HG03469 (cell line): ENCODE measurements around the gene PCNP.
A peak's percentile ranks its signal among the peaks of the same experiment; 100 is the strongest.
"Not testable (repeated sequence)": the region's sequence is repeated elsewhere in the genome, so short reads cannot be mapped to it uniquely, and the experiment has no call there.

Source experiments
- ATAC-seq: cut with Tn5 transposase; IDR thresholded peaks from one replicate; pipeline ENCODE4 v1.9.1; 2021; ENCODE audit warnings: mild to moderate bottlenecking, moderate library complexity, moderate number of reproducible peaks; ENCODE audit not compliant: unreplicated experiment

PCNP gene

DNA sequence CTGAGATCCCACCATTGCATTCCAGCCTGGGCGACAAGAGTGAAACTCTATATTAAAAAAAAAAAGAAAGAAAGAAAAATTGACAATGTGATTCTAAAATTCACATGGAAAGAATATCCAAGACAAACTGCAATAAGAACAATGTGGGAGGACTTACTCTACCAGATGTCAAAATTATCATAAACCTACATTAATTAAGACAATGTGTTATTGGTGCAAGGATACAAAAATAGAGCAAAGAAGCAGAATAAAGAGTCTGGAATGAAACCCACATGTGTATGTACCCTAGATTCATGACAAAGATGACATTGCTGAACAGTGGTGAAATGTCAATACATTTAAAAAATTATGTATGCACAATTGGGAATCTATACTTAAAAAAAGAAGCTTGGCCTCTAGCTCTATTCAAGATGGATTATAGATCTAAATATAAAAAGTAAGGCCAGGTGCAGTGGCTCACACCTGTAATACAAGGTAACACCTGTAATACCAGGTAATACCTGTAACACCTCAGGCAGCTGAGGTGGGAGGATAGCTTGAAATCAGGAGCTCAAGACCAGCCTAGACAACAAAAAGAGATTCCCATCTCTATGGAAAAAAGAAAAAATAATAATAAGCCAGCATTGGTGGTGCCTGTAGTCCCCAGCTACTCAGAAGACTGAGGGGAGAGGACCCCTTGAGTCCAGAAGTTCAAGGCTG, 57.3 kb downstream of the PCNP start:
- no peak for ATAC-seq

DNA sequence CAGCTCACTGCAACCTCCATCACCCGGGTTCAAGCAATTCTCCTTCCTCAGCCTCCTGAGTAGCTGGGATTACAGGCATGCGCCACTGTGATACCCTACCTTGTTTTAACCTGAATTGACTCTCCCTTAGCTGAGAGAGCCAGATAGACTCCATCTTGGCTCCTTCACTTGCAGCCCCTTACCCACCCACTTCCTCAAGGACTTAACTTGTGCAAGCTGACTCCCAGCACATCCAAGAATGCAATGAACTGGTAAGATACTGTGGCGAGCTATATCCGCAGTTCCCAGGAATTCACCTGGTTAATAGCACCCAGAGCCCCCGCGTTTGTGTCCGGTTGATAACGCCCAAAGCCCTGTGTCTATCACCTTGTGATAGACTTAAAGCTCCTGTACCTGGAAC, 58.0 kb downstream of the PCNP start:
- ATAC-seq, result not testable (repeated sequence)

DNA sequence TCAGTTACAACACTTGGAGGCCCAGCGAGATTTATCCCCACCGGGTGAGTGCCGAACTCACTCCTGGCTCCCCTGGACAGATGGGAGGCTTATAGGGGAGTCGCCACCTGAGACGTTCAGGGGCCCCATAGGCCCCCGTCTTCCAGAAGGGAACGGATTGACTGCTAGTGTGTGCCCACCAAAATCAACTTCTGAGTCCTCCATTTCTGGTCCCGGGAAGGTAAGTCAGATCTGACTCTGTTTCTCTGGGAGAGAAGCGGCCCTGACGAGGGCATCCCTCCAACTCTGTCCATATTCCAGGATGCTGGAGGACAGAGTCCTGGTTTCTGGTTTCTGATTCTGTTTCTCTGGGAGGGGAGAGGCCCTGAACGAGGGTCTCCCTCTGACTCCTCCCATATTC, 58.6 kb downstream of the PCNP start:
- ATAC-seq, result no peak

DNA sequence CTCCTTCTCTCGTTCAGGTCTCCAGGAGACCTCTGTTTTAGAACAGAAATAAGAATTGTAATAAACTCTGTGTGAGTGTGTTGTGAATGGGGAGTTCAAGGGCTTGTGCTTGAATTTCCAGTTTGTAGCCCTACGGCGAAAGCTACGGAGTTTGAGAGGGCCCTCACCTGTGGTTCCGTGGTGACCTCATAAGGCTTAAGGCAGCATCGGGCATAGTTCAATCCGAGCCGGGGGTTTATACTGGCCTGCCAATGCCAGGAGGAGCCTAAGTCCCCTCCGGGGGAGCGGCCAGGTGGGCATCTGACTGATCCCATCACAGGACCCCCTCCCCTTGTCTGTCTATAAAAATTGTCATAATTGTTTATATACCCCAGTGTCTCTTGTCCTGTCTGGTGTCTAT, 59.2 kb downstream of the PCNP start:
- no peak for ATAC-seq

DNA sequence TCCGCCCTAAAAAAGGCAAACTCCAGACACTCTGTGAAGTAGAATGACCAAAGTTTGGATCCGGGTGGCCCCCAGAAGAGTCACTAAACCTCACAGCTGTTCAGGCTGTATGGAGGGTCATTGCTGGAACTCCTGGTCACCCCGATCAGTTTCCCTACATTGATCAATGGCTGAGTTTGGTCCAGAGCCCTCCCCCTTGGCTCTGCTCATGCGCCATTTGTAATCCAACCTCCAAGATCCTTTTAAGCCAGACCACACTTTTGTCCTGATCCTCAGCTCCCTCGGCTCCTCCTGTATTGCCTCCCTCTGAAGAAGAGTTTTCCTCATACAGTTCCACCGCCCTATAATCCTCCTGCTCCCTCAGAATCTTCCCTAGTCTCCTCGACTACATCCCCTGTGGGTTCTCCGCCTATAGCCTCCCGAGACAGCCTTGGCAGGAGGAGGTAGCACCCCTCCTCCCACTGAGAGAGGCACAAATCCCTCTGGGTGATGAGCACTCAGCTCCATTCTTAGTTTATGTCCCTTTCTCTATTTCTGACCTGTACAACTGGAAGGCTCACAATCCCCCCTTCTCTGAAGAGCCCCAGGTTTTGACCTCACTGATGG, 60.7 kb downstream of the PCNP start:
- ATAC-seq, result no peak

DNA sequence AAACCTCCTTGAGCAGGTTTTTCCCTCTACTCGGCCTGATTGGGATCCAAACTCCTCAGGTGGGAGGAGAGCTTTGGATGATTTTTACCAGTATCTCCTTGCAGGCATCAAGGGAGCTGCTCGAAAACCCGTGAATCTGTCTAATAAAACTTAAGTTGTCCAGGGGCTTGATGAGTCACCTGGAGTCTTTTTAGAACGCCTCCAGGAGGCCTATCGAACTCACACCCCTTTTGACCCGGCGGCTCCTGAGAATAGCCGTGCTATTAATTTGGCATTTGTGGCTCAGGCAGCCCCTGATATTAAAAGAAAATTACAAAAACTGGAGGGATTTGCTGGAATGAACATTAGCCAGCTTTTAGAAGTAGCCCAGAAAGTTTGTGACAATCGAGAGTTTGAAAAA, 61.4 kb downstream of the PCNP start:
- ATAC-seq, result no peak

DNA sequence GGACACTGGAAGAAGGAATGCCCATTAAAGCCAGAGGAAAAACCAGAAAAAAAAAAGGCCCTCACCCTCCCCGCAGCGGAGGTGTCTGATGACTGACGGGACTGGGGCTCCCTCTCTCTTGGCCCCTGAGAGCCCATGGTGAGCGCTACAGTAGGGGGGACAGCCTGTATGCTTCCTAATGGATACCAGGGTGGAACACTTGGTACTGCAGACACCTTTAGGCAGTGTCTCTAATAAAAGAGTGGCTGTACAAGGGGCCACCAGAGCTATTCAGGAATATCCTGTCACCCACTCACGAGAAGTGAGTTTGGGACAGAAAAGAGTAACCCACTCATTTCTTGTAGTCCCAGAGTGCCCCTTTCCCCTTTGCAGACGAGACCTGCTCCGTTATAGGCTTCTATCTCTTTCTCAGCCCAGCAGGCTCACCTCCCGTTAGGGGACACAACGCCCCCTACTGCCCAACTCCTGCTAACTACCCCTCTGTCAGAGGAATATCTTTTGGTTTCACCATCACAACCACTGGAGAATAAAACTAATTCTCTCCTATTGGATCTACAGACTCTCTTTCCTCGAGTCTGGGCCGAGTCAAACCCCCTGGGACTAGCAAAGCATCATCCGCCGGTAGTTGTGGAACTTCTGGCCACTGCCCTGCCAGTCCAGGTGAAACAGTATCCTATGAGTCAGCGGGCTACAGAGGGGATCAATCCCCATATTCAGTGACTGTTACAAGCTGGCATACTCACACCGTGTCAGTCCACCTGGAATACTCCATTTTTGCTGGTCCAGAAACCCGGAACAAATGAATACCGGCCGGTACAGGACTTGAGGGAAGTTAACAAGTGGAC, 62.2 kb downstream of the PCNP start:
- ATAC-seq, result peak; percentile 88

DNA sequence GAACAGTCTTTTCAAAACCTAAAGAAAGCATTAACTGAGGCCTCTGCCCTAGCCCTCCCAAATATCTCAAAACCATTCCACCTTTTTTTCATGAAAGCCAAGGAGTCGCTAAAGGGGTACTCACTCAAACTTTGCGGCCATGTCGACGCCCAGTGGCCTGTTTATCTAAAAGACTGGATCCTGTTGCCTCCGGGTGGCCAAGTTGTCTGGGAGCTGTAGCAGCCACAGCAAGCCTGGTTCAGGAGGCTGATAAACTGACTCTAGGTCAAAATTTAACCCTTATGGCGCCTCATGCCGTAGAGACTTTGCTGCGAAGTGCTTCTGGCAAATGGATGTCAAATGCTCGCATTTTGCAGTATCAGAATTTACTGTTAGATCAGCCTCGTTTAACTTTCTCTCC, 63.5 kb downstream of the PCNP start:
- no peak for ATAC-seq

DNA sequence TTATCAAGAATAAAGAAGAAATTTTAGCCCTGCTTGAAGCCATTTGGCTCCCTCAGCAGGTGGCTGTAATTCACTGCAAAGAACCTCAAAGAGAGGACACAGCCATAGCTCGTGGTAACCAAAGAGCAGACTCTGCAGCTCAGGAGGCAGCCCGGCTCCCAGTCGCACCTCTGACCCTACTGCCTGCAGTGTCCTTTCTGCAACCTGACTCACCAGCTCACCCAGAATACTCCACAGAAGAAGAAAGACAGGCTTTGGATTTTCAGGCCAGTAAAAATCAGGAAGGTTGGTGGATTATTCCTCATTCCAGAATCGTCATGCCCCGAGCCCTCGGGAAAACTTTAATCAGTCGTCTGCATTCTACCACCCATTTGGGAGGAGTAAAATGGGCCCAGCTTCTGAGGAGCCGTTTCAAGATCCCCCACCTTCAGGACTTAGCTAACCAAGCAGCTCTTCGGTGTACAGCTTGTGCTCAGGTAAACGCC, 64.3 kb downstream of the PCNP start:
- no peak for ATAC-seq

DNA sequence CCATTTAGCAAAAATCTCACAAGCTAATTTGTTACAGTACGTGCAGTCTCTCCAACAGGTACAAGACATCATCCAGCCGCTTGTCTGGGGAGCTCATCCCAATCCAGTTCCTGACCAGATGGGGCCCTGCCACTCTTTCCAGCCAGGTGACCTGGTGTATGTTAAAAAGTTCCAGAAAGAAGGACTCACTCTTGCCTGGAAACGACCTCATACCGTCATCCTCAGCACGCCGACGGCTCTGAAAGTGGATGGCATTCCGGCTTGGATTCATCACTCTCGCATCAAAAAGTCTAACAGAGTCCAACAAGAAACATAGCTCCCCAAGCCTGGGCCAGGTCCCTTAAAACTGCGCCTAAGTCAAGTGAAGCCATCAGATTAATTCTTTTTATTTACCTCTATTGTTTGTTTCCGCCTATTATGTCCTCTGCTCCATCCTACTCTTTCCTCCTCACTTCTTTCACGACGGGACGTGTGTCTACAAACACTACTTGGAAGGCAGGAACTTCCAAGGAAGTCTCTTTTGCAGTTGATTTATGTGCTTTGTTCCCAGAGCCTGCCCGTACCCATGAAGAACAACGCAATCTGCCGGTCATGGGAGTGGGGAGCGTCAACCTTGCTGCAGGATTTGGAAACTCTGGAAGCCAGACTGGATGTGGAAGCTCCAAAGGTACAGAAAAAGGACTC, 65.4 kb downstream of the PCNP start:
- ATAC-seq, result no peak

DNA sequence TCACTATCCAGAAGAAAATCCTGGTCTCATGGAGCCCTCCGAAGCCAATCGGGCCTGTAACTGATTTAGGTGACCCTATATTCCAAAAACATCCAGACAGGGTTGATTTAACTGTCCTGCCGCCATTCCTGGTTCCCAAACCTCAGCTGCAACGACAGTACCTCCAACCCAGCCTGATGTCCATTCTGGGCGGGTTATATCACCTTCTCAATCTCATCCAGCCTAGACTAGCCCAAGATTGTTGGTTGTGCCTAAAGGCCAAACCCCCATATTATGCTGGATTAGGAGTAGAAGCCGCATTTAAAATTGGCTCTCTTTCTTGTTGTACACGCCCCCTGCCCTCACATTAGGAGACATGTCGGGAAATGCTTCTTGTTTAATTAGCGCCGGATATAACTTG, 66.3 kb downstream of the PCNP start:
- no peak for ATAC-seq

DNA sequence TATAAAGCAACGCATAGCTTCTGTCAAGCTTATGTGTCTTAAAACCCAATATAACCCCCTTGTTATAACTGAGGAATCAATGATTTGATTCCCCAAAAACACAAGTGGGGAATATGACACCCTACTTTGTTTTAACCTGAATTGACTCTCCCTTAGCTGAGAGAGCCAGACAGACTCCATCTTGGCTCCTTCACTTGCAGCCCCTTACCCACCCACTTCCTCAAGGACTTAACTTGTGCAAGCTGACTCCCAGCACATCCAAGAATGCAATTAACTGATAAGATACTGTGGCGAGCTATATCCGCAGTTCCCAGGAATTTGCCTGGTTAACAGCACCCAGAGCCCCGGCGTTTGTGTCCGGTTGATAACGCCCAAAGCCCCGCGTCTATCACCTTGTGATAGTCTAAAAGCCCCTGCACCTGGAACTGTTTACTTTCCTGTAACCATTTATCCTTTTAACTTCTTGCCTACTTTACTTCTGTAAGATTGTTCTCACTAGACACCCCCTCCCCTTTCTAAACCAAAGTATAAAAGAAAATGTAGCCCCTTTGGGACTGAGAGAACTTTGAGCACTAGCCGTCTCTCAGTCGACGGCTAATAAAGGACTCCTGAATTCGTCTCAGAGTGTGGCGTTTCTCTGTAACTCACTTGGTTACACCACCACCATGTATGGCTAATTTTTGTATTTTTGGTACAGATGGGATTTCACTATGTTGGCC, 67.6 kb downstream of the PCNP start:
- ATAC-seq, result not testable (repeated sequence)

DNA sequence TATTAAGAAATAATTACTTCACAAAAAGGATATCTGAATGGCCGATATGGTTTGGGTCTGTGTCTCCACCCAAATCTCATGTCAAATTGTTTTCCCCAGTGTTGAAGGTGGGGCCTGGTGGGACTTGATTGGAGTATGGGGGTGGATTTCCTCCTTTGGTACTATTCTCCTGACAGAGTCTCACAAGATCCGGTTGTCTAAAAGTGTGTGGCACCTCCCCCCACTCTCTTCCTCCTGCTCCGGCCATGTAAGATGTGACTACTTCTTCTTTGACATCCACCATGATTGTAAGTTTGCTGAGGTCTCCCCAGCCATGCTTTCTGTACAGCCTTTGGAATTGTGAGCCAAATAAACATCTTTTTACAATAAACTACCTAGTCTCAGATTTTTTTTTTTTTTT, 68.5 kb downstream of the PCNP start:
- no peak for ATAC-seq

DNA sequence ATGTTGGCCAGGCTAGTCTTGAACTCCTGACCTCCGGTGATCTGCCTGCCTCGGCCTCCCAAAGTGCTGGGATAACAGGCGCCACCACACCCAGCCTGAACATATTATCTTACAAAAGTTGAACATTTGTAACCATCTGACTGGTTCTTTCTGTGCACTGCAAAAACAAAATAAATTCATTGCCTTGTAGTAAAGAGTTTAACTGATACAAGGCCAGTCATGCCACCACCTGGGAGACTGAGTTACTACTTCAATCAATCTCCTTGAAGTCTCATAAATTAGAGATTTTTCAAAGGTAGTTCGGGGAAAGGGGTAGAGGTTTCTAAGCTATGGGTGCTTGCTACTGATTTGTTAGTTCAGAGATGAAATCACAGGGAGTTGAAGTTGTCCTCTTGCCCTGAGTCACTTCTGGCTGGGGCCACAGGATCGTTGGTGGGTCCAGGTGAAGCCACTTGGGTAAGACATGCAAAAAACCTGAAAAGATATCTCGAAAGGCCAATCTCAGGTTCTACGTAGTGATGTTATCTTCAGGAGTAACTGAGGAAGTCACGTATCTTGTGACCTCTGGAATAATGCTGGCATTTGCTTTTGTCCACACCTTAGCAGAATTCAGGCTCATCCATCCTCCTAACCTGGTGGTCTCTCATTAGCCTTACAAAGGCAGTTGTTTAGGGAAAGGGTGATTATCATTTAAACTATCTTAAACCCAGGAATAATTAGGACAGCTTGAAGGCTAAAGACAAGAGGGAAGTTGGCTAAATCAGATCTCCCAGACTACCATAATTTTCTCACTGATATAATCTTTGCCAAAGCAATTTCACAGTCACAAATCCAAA, 69.2 kb downstream of the PCNP start:
- no peak for ATAC-seq
